ENCODE results near the gene ZNF350. TPM values are rescaled to one million over a fixed set of nuclear protein-coding genes. Genes with fewer than 3 reads are reported as not detected.
"Not testable (repeated sequence)": the region's sequence is repeated elsewhere in the genome, so short reads cannot be mapped to it uniquely, and the experiment has no call there.

ZNF350 gene
- 6.5 and 6.9 TPM in 2 replicates for total RNA-seq
- long read RNA-seq, transcript ZNF350-201 (5 exons, 2,338 nt) = major isoform, 19 of 27 reads
- long read RNA-seq, partial matches to known transcripts = 0 of 27 reads
- long read RNA-seq, other reads (novel, unspliced or antisense) = 8 of 27 reads

- DNase-seq (ENCODE audit: low read depth, low spot score) = peak; percentile 75
- no peak for TF ChIP-seq CTCF (conservative IDR thresholded peaks at IDR 0.05)
- peaks cover 25% of the 10 kb centered on the region for H3K9me3 Mint-ChIP-seq
- peaks cover 7% of the 10 kb centered on the region for H3K4me1 Mint-ChIP-seq
- no peaks in the 10 kb centered on the region for H3K27me3 Mint-ChIP-seq (ENCODE audit: low read depth)
- peak within 1 kb of the TSS; percentile 95 for H3K4me3 Mint-ChIP-seq
- peaks cover 40% of the 10 kb centered on the region for H3K36me3 Mint-ChIP-seq (ENCODE audit: low read depth)
- peak within 1 kb of the TSS; percentile 85 for H3K27ac Mint-ChIP-seq (ENCODE audit: unreplicated experiment)
These were observed at the start of gene ZNF350 for GRCh38 chr19:51986309-51987291. ZNF350 (minus strand) TSS chr19:51986840; CDS start chr19:51974360, 12,480 bp downstream.

DNA sequence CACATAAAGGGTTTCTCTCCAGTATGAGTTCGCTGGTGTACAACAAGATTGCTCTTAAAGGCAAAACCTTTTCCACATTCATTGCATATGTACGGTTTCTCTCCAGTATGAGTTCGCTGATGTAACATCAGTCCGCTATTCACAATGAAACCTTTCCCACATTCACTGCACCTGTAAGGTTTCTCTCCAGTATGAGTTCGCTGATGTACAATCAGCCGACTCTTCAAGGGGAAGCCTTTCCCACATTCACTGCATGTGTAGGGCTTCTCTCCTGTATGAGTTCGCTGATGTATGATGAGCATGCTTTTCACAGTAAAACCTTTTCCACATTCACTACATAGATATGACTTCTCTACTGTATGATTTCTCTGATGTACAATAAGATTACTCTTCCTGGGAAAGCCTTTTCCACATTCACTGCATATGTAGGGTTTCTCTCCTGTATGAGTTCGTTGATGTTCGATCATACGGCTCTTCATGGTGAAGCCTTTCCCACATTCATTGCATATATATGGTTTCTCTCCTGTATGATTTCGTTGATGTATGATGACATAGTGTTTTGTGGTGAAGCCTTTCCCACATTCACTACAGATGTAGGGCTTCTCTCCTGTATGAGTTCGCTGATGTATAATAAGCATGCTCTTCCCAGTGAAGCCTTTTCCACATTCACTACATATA, 47.5 kb upstream of the ZNF350 start:
- H3K9me3 Mint-ChIP-seq = peaks cover 39% of the 10 kb centered on the region
- DNase-seq (ENCODE audit: low read depth, low spot score) = no peak
- peak overlapping the region; percentile 54 for H3K4me3 Mint-ChIP-seq
- H3K4me1 Mint-ChIP-seq = no peaks in the 10 kb centered on the region
- no peak for TF ChIP-seq CTCF (conservative IDR thresholded peaks at IDR 0.05)
- H3K27ac Mint-ChIP-seq (ENCODE audit: unreplicated experiment) = no peak overlapping the region
- peaks cover 85% of the 10 kb centered on the region for H3K36me3 Mint-ChIP-seq (ENCODE audit: low read depth)
- no peaks in the 10 kb centered on the region for H3K27me3 Mint-ChIP-seq (ENCODE audit: low read depth)

- DNase-seq (ENCODE audit: low read depth, low spot score) = no peak
- Mint-ChIP-seq H3K27me3 (ENCODE audit: low read depth) (no peaks in the 10 kb centered on the region), H3K4me3 (peak overlapping the region; percentile 91), H3K27ac (ENCODE audit: unreplicated experiment) (peak overlapping the region; percentile 98), H3K36me3 (ENCODE audit: low read depth) (peaks cover 72% of the 10 kb centered on the region), H3K4me1 (peaks cover 21% of the 10 kb centered on the region), H3K9me3 (peaks cover 30% of the 10 kb centered on the region)
- no peak for TF ChIP-seq CTCF (conservative IDR thresholded peaks at IDR 0.05)
These were observed 42.1 kb upstream of the ZNF350 start for GRCh38 chr19:52028780-52029123.

DNA sequence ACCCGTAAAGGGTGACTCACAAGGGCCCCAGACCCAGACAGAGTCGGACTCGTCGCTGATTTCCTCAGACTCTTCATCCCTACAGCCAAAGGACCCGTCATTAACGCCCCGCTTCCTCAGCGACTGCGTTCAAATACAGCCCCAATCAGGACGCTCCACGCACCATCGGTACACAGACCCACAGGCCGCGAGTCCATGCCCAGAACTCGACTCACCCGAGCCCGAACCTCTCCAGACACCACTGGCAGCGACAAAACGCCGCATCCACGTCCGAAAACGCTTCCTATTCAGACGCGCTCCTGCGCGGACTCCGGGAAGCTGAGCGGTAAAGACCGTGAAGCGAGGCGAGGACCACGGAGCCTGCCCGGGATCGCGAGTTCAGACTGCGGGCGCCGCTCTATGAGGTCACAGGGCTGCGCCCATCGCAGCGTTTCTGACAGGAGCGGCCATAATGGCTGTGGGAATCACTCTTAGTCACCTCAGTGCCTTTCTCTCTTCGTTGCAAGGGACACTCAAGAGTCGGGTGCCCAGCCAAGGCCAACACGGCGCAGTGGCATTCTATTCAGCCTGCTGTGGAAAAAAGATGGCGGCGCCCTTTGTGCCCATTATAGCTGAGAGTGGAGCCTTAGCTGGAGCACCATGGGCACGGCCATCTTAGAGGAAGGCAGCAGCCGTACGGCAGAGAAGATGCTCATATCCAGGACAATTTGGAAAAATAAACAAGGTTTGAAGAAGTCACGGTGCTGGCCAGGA, 41.6 kb upstream of the ZNF350 start, which contains the start of gene ZNF614:
ZNF614 (minus strand) TSS at position 353 of the 753 bp plus-strand sequence. CDS start 2,634 bp downstream, outside the sequence.
- Mint-ChIP-seq H3K4me1 (peaks cover 21% of the 10 kb centered on the region), H3K9me3 (peaks cover 28% of the 10 kb centered on the region), H3K4me3 (peak within 1 kb of the TSS; percentile 91), H3K27ac (ENCODE audit: unreplicated experiment) (peak within 1 kb of the TSS; percentile 98), H3K27me3 (ENCODE audit: low read depth) (no peaks in the 10 kb centered on the region), H3K36me3 (ENCODE audit: low read depth) (peaks cover 72% of the 10 kb centered on the region)
- no peak for TF ChIP-seq CTCF (conservative IDR thresholded peaks at IDR 0.05)
- DNase-seq (ENCODE audit: low read depth, low spot score) = peak; percentile 75

- peaks cover 31% of the 10 kb centered on the region for H3K9me3 Mint-ChIP-seq
- H3K27ac Mint-ChIP-seq (ENCODE audit: unreplicated experiment) = not testable (repeated sequence)
These were observed 39.8 kb upstream of the ZNF350 start for GRCh38 chr19:52026255-52026990.

DNA sequence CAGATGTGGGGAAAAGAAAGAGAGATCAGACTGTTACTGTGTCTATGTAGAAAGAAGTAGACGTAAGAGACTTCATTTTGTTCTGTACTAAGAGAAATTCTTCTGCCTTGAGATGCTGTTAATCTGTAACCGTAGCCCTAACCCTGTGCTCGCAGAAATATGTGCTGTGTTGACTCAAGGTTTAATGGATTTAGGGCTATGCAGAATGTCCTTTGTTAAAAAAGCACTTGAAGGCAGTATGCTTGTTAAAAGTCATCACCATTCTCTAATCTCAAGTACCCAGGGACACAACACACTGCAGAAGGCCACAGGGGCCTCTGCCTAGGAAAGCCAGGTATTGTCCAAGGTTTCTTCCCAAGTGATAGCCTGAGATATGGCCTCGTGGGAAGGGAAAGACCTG, 37.8 kb upstream of the ZNF350 start:
- H3K4me1 Mint-ChIP-seq = peaks cover 21% of the 10 kb centered on the region

More at GRCh38 chr19:52026255-52026990, 39.8 kb upstream of the ZNF350 start:
- Mint-ChIP-seq H3K36me3 (ENCODE audit: low read depth) (peaks cover 75% of the 10 kb centered on the region), H3K4me3 (peak overlapping the region; percentile 91), H3K4me1 (peaks cover 21% of the 10 kb centered on the region)
- not testable (repeated sequence) for H3K27me3 Mint-ChIP-seq (ENCODE audit: low read depth); DNase-seq (ENCODE audit: low read depth, low spot score)

More for the DNA sequence above, 37.8 kb upstream of the ZNF350 start:
- H3K27ac Mint-ChIP-seq (ENCODE audit: unreplicated experiment); DNase-seq (ENCODE audit: low read depth, low spot score); H3K27me3 Mint-ChIP-seq (ENCODE audit: low read depth): not testable (repeated sequence)
- H3K9me3 Mint-ChIP-seq = peaks cover 36% of the 10 kb centered on the region
- H3K36me3 Mint-ChIP-seq (ENCODE audit: low read depth) = peaks cover 77% of the 10 kb centered on the region
- peak overlapping the region; percentile 41 for H3K4me3 Mint-ChIP-seq
